Right hindlimb (tissue), 1 donor: Measurements from ENCODE around the gene FGGY.
A peak's percentile ranks its signal among the peaks of the same experiment; 100 is the strongest.
"Not testable (repeated sequence)": the region's sequence is repeated elsewhere in the genome, so short reads cannot be mapped to it uniquely, and the experiment has no call there.

Source experiments
- DNase-seq: peaks from one replicate; pipeline ENCODE4 v3.0.0-alpha.2; 2018

Gene FGGY

DNA sequence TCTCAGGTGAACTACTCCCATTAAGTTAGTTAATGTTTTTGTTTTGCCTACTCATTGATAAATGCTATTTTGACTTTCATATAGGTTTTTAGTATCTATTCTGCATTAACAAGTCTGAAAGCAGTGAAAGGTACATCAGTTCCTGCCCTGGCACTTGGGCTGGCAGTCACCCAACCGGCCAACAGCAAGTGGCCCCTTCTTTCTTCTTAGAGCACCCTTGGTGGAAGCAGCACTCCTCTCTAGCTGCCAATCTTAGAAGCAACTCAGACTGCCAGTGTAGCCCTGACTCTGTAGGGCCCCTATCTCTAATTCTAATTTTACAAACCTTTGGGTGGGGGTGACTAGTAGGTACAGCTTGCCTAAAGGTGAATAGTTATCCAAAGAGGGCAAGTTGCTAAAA is 155.7 kb downstream of the FGGY start:
- no peak for DNase-seq

DNA sequence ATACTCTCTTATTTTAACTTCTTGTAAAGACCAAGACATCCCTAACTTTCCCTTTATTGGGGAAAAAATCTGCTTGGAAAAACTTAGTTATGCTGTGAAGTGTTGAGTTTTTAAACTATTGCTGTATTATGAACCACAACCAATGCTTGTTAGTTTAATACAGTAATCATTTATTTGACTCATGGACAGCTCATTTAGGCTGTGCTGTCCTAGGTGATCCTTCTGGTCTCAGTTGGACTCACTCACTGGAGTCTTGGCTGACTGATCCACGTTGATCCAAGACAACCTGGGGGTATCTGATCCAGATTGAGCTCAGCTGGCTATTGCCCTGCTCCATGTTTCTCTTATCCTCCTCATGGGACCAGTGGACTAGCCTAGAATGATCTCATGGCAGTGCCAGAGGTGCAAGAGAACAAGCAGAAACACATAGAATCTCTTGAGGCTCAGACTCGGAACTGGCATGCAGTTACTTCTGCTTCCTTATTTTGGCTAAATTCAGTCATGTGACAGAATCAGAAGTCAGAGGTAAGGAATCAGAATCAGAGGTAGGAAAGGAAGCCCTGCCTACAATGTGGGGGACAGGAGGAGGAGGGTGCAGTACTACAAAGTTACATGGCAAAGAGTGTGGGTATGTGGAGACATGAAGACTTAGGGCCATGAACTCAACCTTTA is 156.5 kb downstream of the FGGY start:
- no peak for DNase-seq

DNA sequence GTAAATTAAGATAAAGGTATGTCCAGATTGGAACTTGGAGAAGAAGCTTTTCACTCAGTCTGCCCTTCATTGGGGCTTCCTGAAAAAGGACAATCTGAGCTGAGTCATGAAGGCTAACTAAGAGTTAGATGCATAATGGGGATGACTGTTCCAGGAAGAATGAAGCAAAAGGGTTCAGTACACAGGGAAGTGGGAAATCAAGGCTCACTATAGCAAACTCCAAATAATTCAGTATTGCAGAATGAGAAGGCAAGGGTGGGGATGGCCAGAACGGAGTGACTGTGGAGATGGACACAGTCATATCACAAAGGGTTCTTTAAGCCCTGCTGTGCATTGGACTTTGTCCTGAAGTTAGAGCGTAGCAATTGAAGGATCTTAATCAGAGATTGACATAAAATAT is 158.3 kb downstream of the FGGY start:
- no peak for DNase-seq

DNA sequence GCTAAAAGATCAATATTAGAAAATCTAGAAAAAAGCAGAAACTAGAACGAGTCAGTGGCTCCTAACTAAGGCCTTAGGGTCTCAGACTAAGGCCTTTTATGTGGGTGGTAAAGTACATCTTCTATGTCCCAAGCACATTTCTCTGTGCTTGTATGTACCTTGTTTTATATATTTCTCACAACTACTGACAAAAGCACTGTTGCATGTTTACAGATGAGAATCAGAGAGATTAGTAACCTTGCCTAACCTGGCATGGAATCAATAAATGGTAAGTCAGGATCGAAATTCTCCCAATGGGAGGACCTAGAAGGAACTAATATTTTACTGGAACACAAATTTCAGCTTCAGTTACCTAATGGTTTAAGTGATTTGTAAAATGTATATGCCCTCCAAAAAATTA is 160.9 kb downstream of the FGGY start:
- DNase-seq, result no peak

DNA sequence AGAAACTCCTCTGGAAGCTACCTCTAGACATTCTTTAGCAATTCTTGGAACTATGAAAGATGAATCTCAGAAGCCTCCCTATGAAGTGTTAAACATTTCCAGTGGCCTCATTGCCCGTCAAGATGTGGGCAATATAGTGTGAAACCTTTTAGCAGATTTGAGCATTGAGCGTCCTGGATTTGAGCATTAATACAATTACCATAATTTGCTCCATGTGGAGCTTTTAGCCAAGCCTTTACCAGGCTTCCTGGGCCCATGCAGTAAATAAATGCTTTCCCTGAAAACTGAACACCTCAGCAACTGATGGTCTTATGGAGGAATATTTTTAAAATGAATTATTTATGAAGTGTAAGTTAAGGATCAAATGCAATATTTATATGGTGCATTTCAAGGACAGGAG is 162.0 kb downstream of the FGGY start:
- no peak for DNase-seq

DNA sequence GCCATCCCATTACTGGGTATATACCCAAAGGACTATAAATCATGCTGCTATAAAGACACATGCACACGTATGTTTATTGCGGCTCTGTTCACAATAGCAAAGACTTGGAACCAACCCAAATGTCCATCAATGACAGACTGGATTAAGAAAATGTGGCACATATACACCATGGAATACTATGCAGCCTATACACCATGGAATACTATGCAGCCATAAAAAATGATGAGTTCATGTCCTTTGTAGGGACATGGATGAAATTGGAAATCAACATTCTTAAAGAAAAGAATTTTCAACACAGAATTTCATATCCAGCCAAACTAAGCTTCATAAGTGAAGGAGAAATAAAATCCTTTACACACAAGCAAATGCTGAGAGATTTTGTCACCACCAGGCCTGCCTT is 166.0 kb downstream of the FGGY start:
- DNase-seq, result not testable (repeated sequence)

DNA sequence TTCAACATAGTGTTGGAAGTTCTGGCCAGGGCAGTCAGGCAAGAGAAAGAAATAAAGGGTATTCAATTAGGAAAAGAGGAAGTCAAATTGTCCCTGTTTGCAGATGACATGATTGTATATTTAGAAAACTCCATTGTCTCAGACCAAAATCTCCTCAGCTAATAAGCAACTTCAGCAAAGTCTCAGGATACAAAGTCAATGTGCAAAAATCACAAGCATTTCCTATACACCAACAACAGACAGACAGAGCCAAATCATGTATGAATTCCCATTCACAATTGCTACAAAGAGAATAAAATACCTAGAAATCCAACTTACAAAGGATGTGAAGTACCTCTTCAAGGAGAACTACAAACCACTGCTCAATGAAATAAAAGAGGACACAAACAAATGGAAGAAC is 168.6 kb downstream of the FGGY start:
- not testable (repeated sequence) for DNase-seq

DNA sequence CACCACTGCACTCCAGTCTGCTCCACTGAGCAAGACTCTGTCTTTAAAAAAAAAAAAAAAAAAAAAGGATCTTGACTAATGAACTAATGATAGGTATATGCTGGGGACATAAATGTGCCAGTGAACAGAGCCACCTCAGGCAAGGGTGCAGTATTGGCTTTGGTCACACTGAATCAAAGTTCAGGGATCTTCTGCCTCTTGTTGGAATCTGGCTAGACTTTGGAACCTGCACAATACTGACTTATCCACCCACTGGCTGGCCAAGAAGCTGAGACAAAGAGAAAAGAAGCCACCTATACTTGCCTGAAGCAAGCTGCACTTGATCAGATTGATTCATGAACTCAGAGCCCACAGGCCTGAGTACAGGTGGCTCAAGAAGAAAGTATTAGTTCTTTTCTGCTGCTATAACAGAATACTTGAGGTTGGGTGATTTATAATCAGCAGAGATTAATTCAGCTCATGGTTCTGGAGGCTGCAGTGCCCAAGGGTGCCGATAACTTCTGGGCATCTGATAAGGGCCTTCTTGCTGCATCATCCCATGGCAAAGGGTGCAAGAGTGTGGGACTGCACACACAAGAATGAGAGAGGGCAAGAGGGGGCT is 172.0 kb downstream of the FGGY start:
- DNase-seq, result no peak

DNA sequence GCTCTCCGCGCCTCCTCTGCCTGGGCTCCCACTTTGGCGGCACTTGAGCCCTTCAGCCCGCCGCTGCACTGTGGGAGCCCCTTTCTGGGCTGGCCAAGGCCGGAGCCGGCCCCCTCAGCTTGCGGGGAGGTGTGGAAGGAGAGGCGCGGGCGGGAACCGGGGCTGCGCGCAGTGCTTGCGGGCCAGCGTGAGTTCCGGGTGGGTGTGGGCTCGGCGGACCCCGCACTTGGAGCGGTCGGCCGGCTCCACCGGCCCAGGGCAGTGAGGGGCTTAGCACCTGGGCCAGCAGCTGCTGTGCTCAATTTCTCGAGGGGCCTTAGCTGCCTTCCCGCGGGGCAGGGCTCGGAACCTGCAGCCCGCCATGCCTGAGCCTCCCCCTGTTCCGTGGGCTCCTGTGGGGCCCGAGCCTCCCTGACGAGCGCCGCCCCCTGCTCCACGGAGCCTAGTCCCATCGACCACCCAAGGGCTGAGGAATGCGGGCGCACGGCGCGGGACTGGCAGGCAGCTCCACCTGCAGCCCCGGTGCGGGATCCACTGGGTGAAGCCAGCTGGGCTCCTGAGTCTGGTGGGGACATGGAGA is 175.2 kb downstream of the FGGY start:
- DNase-seq, result not testable (repeated sequence)

DNA sequence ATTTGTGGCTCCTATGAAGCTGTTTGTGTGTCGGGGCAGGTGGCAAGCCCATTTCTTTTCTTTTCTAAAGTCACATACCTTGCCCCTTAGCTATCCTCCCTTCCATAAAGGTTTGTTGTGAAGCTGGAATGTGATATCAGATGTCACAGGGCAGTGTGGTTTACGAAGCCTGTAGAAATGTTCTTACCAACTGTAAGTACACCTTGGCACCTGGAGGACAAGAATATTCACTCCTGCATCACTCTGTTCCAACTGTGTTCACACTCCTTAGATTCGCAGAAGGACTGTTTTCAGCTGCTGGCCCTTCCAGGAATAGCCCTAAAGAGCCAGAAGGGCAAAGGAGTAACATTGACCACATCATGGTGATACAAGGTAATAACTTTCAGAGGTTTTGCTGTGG is 176.9 kb downstream of the FGGY start:
- DNase-seq, result no peak

DNA sequence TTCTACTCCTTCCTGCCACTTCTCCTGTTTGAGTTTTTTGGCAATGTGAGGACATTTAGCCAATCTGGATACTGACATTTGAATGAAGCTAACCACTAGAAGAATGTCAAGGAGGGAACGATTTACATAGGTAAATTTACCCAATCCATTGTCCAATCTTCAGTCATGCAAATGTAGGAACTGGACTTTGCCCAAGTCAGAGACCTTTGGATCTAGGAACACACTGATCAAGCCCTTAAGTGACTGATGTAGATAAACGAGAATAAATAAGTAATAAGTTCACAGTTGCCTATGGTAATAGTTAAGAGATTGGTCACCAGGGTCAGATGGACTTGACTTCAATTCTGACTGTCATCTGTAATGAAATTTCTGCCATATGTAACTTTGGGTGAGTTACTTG is 177.6 kb downstream of the FGGY start:
- DNase-seq, result no peak

DNA sequence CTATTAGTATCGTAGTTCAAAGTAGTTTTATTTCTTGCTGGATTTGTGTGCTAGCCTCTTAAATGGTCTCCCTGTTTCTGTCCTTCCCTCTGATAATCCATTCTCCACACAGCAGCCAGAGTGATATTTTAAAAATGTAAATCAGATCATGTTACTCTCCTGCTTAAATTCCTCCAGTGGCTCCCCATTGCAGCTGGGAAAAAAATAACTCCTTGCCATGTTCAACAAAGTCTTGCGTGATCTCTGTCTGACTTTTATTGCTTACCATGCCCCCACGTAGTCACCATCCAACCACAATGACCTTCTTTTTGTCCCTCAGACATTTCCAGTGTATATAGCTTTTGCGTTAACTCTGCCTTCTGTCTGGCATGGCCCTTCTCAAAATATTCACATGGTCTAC is 178.8 kb downstream of the FGGY start:
- no peak for DNase-seq

DNA sequence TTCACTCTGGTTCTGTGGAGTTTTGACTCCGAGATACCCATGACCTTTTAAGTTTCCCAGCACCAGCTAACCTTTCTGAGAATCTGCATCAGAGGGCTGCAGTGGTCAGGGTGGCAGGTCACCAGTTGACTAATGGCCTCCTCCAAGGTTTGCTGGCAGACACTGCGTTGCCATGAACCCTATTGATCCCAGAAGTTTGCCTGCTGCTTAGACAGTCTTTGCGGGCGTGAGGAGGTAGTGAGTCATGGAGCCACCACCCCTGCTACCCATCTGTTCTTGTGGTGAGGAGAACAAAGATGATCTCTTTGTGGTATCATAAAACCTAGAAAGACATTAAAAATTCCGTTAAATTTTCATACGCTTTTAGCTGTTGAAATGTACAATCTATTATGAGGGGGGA is 180.4 kb downstream of the FGGY start:
- DNase-seq, result no peak

DNA sequence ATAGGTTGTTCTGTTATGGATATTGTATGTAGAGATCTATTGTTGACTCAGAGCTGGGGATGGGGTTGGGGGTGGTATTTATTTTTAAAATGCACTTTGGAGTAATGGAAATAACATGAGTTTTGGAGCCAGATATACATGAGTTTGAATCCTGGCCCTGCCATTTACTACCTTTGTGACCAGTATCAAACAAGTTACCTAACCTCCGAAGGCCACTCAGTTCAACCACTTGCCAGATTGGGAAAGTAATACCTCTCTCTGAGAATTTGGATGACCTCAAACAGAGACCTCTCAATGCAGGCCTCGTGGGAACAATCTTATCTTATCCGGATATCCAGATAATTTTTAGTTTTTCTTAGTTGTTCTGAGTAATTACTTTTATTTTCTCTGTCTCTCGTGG is 181.0 kb downstream of the FGGY start:
- DNase-seq, result no peak

DNA sequence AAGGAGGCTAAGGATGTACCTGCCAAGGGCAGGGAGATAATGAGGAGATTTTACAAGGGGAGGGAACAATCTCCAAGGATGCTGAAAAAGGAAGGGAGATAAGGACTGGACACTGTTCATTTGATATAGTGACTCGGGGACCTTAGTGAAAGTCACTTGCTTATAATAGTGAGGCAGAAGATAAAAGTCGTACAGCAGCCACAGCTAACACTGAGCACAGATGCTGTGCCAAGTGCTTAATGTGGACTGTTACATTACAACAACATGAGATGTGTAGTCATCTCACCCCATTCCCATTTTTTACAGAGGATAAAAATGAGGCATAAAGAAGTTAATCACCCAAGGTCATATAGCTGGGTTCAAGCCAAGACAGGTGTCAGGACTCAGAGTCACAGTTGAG is 181.9 kb downstream of the FGGY start:
- DNase-seq, result no peak

DNA sequence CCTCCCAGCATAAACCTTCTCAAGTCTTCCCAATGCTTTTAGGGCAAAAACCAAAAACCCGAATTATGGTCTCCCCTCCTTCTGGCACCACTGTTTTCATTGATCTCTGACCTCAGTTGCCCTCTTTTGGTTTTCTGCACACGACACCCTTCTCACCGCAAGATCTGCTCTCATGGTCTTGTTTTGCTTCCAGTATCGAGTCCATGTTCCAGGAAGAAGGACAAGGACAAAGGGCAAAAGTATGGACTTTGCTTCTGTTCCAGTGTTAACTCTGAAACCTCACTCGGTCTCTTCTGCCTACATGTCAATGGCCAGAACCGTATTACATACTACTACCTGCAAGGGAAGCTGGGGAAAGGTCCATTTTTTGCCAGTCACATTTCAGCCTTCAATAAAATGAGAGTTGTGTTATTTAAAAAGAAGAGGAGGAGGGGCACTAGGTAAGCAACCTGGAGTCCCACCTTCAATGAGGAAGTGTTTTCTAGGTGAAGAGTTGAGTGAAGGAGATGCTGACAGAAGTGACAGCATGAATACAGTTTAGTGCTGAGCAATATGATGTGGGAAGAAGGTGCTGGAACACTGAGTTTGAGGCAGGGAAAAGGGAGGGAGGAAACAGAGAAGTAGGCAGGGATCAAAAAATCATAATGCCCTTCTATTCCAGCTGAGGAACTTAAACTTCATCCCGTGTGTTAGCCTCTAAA is 183.4 kb downstream of the FGGY start:
- no peak for DNase-seq

DNA sequence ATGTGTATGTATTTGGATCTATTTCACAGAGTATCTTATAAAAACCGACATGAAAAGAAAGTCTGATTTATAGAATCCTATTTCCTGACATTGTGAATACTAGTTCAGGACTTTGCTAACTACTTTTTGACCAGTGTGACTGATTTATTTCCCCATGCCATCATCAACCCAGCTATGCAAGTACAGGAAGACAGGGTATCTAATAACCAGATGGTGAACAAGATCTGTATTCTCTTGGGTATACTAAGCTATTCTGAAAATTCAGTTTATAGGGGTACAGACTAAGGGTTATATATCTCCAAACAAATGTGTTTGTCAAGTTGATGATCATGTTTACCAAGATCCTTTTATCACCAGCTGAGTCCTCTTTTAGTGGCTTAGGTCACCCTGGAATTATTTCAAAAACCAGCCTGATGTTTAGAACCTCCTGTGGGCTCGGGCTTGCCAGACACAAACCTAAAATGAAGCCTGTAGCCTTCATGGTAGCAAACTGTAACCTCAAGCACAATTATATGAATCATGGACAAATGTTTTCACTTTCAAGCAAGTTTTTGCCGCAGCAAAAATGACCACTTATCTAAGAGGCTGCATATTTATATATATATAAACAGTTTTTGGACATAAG is 185.1 kb downstream of the FGGY start:
- DNase-seq, result no peak

DNA sequence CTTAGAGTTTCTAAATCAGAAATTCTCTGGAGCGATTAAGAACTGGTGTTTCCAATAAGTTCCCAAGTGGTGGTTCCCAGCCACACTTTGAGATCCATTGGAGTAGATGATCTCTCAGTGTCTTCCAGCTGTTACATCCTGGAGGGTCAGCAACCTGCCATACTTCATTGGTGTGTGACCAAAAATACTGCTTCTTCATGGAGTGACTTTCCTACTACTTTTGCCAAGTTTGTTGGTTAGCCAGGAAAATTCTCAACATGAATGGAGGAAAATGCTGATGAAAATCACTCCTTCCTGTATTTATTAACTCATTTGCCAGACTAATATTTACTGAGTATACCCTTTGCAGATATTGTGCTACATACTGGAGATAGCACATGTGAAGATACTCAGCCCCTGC is 186.1 kb downstream of the FGGY start:
- DNase-seq, result peak; percentile 45

DNA sequence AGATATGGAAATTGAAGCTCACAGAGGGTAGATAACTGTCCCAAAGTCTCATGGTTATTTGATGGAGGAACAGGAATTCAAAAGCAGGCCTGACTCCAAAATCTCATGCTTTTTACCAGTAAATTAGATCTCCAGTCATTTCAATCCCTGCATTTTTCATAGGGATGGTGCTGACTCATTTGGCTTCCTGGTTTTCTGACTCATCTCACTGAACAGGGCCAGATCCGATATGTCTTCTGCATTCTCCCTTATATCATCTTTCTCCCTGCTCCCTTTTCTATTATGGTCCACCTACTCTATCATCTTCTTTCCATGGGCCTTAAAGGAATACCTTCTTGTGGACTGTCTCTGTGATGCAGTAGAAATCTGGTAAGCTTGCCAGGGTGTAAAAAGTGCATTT is 187.2 kb downstream of the FGGY start:
- no peak for DNase-seq

DNA sequence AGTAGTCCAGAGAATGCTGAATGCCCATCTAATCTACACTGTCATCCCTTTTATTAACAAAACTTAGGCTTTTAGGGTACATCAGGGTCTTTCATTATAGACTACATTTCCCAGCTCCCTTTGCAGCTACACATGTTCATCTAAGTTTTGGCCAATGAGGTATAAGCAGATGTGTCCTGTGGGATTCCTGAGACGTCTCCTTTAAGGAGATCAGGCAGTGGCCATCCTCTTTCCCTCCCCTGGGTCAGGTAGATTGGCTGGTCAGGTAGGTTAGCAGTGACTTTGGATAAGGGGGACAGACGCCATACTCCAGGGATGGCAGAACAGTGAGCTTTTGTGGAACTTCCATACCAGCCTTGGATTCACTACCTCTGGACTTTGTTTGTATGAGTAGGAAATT is 188.3 kb downstream of the FGGY start:
- no peak for DNase-seq

DNA sequence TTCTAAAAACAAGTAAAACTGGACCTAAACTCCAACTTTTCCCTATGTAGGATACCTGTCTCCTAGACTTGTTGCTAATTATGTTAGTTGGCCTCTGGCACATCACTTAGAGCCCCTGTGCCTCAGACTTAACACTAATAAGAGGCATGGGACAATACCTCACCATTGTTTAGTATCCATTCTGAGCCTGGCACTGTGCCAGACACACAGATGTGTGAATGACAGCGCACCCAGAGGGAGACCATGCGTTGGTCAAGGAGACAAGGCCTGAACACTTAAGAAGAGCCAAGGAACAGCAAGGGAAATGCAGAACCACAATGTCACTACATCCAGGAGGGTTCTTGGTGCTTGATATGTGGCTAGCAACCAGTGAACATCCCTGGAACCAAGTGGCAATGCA is 189.1 kb downstream of the FGGY start:
- no peak for DNase-seq

DNA sequence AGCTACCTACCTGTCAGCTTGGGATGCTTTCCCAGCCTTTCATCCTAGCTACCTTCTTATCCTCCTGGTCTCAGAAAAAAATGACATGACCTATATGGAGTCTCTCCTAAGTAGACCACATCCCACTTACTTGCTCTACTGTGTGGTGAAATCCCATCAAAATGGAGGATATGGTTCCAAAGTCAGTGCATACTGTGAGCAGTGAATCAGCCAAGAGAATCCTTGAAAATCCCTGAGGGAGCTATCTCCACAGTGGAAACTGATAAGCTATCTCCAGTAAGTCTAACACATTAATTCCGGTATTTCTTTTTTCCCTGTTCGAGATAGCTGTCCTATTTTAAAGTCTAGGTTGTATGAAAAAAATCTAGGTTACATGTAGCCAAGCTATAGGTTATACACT is 189.7 kb downstream of the FGGY start:
- no peak for DNase-seq

DNA sequence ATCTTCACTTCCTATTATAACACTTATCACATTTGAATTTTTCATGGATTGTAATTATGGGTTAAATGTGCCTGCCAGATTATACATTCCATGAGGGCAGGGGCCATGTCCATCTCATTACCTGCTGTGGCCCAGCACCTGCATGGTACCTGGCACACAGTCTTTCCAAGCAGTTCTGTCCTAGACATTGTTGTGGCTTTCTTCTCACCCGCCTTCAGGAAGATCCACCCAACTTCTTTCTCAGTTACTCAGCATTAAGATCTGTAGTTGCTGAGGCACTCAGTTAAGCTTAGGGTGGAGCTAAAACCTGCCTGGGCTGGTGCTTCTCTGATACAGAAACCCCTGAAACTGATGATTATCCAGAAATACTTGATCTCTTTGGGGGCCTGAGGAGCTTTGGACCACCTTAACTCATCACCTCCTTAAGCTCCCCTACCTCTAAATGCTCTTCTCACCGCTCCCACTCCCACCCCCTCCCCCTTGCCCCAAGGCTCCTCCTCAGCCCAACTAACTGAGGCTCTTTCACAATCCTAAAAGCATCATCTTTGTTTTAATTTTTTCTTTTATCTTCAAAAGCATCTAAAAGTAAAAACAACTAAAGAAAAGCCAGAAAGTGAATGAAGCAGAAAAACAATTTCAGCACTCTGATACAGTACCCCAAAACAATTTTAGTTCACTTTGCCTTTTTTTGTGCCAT is 190.6 kb downstream of the FGGY start:
- DNase-seq, result no peak
